GM12878 (cell line): Measurements from ENCODE around the gene NEDD8. TPM values are rescaled to one million over a fixed set of nuclear protein-coding genes. Genes with fewer than 3 reads are reported as not detected.

Experiments
- ATF7 ChIP-seq: fragments of 450-650 bp; IDR thresholded peaks from 2 replicates; pipeline ENCODE4 v1.6.1; 2016; ENCODE audit warnings: low read depth, mild to moderate bottlenecking
- BMI1 ChIP-seq: fragments of 450-650 bp; IDR thresholded peaks from 2 replicates; pipeline ENCODE4 v1.6.1; 2016; ENCODE audit warnings: mild to moderate bottlenecking, moderate library complexity, borderline replicate concordance
- CHD2 ChIP-seq: IDR thresholded peaks from 2 replicates; pipeline ENCODE4 v1.6.1; 2011; ENCODE audit warnings: low read depth, low read length, improper control_type of control experiment, borderline replicate concordance
- EED ChIP-seq: sonication (generic); IDR thresholded peaks from 2 replicates; pipeline ENCODE4 v1.6.1; 2016; ENCODE audit warnings: antibody characterized with exemption, low read depth
- JUNB ChIP-seq: IDR thresholded peaks from 2 replicates; pipeline ENCODE4 v1.6.1; 2016; ENCODE audit warnings: antibody characterized with exemption, mild to moderate bottlenecking
- MTA3 ChIP-seq: IDR thresholded peaks from 2 replicates; pipeline ENCODE4 v1.6.1; 2012; ENCODE audit warnings: low read length, inconsistent platforms, borderline replicate concordance
- MXI1 ChIP-seq: fragments of 150-350 bp; IDR thresholded peaks from 2 replicates; pipeline ENCODE4 v1.6.1; 2011; ENCODE audit warnings: low read depth, mild to moderate bottlenecking, inconsistent platforms, low read length, improper control_type of control experiment
- NBN ChIP-seq: fragments of 450-650 bp; IDR thresholded peaks from 2 replicates; pipeline ENCODE4 v1.6.1; 2016
- NR2C1 ChIP-seq: fragments of 450-650 bp; IDR thresholded peaks from 2 replicates; pipeline ENCODE4 v1.6.1; 2017; ENCODE audit warnings: antibody characterized with exemption, mild to moderate bottlenecking, moderate library complexity
- PML ChIP-seq: IDR thresholded peaks from 2 replicates; pipeline ENCODE4 v1.6.1; 2012; ENCODE audit warnings: low read length, inconsistent platforms
- POLR2AphosphoS5 ChIP-seq: IDR thresholded peaks from 2 replicates; pipeline ENCODE4 v1.6.1; 2011; ENCODE audit warnings: mild to moderate bottlenecking, low read length, inconsistent platforms
- RAD21 ChIP-seq: IDR thresholded peaks from 2 replicates; pipeline ENCODE4 v1.6.1; 2011; ENCODE audit warnings: mild to moderate bottlenecking, low read depth, low read length, moderate library complexity; ENCODE audit not compliant: insufficient read depth
- SMARCA5 ChIP-seq: fragments of 450-650 bp; IDR thresholded peaks from 2 replicates; pipeline ENCODE4 v1.6.1; 2017; ENCODE audit warnings: mild to moderate bottlenecking
- TARDBP ChIP-seq: IDR thresholded peaks from 2 replicates; pipeline ENCODE4 v1.6.1; 2016; ENCODE audit warnings: borderline replicate concordance
- ZZZ3 ChIP-seq: IDR thresholded peaks from 2 replicates; pipeline ENCODE4 v1.6.1; 2011; ENCODE audit warnings: low read depth; ENCODE audit not compliant: control insufficient read depth, insufficient read length
- polyA plus RNA-seq, 11 experiments: library from polyadenylated mRNA; depleted of rRNA in 4 of 11; unstranded in 6 of 11; stranded (reverse) in 5 of 11; fragments of >200 nt; fragmentation: Nextera tagmentation in 4 of 11; fragmentation: Illumina TruSeq in 1 of 11; extraction: Ambion mirVana in 4 of 11; extraction: Trizol in 1 of 11; gene quantifications; 1 replicate in 1 of 11; 2 replicates in 10 of 11; pipeline versions ENCODE4 v1.2.1 to v1.2.3, GENCODE V29; 2011 to 2016; ENCODE audit warnings: inconsistent platforms in 2 of 11, missing spikeins in 2 of 11, low read depth in 1 of 11
- total RNA-seq, 4 experiments: library from RNA; depleted of rRNA in 3 of 4; stranded (reverse); fragments of >200 nt in 3 of 4; fragmentation: Illumina TruSeq in 1 of 4; extraction: Trizol in 1 of 4; gene quantifications; 2 replicates each; pipeline versions ENCODE4 v1.2.1 to v1.2.3, GENCODE V29; 2013 to 2021
- TF ChIP-seq, protein P1 (sequence below), 3 experiments: IDR thresholded peaks in 2 of 3; conservative IDR thresholded peaks in 1 of 3; 2 replicates each; pipeline ENCODE4 v1.5.1; 2011; ENCODE audit warnings: low read depth in 3 of 3, low read length in 3 of 3, mild to moderate bottlenecking in 3 of 3, control low read depth in 2 of 3, moderate library complexity in 2 of 3, inconsistent platforms in 1 of 3, mixed read lengths in 1 of 3; ENCODE audit not compliant: control insufficient read depth in 2 of 3, insufficient read depth in 1 of 3; ENCODE audit errors: extremely low read depth in 1 of 3
- TF ChIP-seq, protein P2 (sequence below): fragments of 450-650 bp; IDR thresholded peaks from 2 replicates; pipeline ENCODE4 v1.6.1; 2016; ENCODE audit warnings: mild to moderate bottlenecking
- TF ChIP-seq, protein P3 (sequence below): fragments of 450-650 bp; IDR thresholded peaks from 2 replicates; pipeline ENCODE4 v1.6.1; 2016; ENCODE audit warnings: mild to moderate bottlenecking
- TF ChIP-seq, protein P4 (sequence below): IDR thresholded peaks from 2 replicates; pipeline ENCODE4 v1.6.1; 2012; ENCODE audit warnings: low read depth, low read length, improper control_type of control experiment
- TF ChIP-seq, protein P5 (sequence below): fragments of 450-650 bp; IDR thresholded peaks from 2 replicates; pipeline ENCODE4 v1.6.1; 2014; ENCODE audit warnings: mild to moderate bottlenecking
- TF ChIP-seq, protein P6 (sequence below): IDR thresholded peaks from 2 replicates; pipeline ENCODE4 v1.6.1; 2012; ENCODE audit warnings: mild to moderate bottlenecking, low read depth, low read length

Gene NEDD8
- total and polyA plus RNA-seq, 10 of the 15 experiments (the other 5 are each of a cell fraction or from before 2014, with no cell fraction given) = 164 to 991 (median 300) TPM

DNA sequence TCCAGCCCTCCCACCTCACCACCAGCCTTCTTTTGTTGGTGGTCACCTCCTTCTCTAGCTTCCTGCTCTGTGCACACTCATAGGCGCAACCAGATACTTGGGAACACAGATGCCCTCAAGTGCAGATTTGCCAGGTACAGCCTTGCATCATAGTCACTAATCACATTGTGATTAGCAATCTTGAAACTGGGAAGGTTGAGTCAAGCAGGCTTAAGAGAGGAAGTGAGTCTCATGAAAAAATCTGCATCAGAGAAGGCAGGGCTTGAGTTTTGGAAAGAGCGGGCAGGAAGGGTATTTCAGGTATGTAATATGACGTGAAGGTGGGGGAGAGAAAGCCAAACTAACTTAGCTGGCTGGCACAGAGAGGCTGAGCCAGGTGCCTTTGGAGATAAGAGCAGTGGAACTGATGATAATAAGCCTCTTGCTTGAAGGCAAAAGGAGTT, 42.0 kb upstream of the NEDD8 start (continued):
- TF ChIP-seq RAD21 (no peak), NBN (peak; percentile 90), NR2C1 (no peak), MXI1 (no peak), MTA3 (no peak; the same call in 1 of the 2 replicates), JUNB (peak; percentile 96), ZZZ3 (no peak), EED (peak; percentile 97), SMARCA5 (no peak), CHD2 (no peak; the same call in 1 of the 2 replicates), PML (0 out of 2 replicates have a peak, but pooled peaks have one; percentile 30), BMI1 (no peak), POLR2AphosphoS5 (no peak), ATF7 (peak; percentile 94), TARDBP (no peak)
- TF ChIP-seq, protein P1, sequence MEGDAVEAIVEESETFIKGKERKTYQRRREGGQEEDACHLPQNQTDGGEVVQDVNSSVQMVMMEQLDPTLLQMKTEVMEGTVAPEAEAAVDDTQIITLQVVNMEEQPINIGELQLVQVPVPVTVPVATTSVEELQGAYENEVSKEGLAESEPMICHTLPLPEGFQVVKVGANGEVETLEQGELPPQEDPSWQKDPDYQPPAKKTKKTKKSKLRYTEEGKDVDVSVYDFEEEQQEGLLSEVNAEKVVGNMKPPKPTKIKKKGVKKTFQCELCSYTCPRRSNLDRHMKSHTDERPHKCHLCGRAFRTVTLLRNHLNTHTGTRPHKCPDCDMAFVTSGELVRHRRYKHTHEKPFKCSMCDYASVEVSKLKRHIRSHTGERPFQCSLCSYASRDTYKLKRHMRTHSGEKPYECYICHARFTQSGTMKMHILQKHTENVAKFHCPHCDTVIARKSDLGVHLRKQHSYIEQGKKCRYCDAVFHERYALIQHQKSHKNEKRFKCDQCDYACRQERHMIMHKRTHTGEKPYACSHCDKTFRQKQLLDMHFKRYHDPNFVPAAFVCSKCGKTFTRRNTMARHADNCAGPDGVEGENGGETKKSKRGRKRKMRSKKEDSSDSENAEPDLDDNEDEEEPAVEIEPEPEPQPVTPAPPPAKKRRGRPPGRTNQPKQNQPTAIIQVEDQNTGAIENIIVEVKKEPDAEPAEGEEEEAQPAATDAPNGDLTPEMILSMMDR (IDR thresholded peaks at IDR 0.05 in 2 of 3, conservative IDR thresholded peaks at IDR 0.05 in 1 of 3; ENCODE audit: control insufficient read depth in 2 of 3, extremely low read depth in 1 of 3, insufficient read depth in 1 of 3, low read depth in 3 of 3, low read length in 3 of 3) = no peak
- TF ChIP-seq, protein P2, sequence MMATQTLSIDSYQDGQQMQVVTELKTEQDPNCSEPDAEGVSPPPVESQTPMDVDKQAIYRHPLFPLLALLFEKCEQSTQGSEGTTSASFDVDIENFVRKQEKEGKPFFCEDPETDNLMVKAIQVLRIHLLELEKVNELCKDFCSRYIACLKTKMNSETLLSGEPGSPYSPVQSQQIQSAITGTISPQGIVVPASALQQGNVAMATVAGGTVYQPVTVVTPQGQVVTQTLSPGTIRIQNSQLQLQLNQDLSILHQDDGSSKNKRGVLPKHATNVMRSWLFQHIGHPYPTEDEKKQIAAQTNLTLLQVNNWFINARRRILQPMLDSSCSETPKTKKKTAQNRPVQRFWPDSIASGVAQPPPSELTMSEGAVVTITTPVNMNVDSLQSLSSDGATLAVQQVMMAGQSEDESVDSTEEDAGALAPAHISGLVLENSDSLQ = no peak
- TF ChIP-seq, protein P3, sequence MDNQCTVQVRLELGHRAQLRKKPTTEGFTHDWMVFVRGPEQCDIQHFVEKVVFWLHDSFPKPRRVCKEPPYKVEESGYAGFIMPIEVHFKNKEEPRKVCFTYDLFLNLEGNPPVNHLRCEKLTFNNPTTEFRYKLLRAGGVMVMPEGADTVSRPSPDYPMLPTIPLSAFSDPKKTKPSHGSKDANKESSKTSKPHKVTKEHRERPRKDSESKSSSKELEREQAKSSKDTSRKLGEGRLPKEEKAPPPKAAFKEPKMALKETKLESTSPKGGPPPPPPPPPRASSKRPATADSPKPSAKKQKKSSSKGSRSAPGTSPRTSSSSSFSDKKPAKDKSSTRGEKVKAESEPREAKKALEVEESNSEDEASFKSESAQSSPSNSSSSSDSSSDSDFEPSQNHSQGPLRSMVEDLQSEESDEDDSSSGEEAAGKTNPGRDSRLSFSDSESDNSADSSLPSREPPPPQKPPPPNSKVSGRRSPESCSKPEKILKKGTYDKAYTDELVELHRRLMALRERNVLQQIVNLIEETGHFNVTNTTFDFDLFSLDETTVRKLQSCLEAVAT = no peak
- TF ChIP-seq, protein P4, sequence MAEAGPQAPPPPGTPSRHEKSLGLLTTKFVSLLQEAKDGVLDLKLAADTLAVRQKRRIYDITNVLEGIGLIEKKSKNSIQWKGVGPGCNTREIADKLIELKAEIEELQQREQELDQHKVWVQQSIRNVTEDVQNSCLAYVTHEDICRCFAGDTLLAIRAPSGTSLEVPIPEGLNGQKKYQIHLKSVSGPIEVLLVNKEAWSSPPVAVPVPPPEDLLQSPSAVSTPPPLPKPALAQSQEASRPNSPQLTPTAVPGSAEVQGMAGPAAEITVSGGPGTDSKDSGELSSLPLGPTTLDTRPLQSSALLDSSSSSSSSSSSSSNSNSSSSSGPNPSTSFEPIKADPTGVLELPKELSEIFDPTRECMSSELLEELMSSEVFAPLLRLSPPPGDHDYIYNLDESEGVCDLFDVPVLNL = no peak
- TF ChIP-seq, protein P5, sequence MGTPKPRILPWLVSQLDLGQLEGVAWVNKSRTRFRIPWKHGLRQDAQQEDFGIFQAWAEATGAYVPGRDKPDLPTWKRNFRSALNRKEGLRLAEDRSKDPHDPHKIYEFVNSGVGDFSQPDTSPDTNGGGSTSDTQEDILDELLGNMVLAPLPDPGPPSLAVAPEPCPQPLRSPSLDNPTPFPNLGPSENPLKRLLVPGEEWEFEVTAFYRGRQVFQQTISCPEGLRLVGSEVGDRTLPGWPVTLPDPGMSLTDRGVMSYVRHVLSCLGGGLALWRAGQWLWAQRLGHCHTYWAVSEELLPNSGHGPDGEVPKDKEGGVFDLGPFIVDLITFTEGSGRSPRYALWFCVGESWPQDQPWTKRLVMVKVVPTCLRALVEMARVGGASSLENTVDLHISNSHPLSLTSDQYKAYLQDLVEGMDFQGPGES = no peak
- TF ChIP-seq, protein P6, sequence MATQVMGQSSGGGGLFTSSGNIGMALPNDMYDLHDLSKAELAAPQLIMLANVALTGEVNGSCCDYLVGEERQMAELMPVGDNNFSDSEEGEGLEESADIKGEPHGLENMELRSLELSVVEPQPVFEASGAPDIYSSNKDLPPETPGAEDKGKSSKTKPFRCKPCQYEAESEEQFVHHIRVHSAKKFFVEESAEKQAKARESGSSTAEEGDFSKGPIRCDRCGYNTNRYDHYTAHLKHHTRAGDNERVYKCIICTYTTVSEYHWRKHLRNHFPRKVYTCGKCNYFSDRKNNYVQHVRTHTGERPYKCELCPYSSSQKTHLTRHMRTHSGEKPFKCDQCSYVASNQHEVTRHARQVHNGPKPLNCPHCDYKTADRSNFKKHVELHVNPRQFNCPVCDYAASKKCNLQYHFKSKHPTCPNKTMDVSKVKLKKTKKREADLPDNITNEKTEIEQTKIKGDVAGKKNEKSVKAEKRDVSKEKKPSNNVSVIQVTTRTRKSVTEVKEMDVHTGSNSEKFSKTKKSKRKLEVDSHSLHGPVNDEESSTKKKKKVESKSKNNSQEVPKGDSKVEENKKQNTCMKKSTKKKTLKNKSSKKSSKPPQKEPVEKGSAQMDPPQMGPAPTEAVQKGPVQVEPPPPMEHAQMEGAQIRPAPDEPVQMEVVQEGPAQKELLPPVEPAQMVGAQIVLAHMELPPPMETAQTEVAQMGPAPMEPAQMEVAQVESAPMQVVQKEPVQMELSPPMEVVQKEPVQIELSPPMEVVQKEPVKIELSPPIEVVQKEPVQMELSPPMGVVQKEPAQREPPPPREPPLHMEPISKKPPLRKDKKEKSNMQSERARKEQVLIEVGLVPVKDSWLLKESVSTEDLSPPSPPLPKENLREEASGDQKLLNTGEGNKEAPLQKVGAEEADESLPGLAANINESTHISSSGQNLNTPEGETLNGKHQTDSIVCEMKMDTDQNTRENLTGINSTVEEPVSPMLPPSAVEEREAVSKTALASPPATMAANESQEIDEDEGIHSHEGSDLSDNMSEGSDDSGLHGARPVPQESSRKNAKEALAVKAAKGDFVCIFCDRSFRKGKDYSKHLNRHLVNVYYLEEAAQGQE = no peak
